ENCODE measurements around the gene CFHR2. TPM values are rescaled to one million over a fixed set of nuclear protein-coding genes. Genes with fewer than 3 reads are reported as not detected.
"Not testable (repeated sequence)": the region's sequence is repeated elsewhere in the genome, so short reads cannot be mapped to it uniquely, and the experiment has no call there.

Gene CFHR2
- total RNA-seq, 5 donors from 2014 or later (not counting 1 experiment from before 2014, with no cell fraction given): not detected

DNA sequence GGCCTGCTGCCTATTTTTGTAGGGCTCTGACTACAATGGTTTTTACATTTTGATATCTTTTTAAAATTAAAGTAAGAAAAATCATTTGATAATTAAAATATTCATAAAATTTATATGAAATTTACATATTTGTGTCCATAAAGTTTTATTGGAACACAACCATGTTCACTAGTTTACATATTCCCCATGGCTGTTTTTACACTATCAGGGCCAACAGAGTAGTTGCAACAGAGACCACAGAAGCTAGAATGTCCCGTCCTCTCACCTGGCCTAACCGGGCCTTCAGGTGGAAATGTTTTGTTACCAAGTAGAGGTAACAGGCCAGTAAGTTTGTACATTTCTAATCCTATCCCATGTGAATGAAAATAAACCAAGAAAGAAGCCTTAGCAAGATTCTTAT, 10.7 kb upstream of the CFHR2 start:
- CTCF ChIA-PET; DNase-seq; H3K9me3 ChIP-seq; H3K9me3 Mint-ChIP-seq; ATAC-seq (replicated peaks in 1 of 4); H3K27ac ChIP-seq (ENCODE audit: low read length); H3K27me3 ChIP-seq (replicated peaks in 1 of 2; ENCODE audit: control insufficient read depth in 2 of 2, extremely low read depth in 1 of 2, insufficient read depth in 2 of 2, low read length in 1 of 2); POLR2A ChIA-PET; H3K4me3 Mint-ChIP-seq; H3K4me1 Mint-ChIP-seq; H3K27ac Mint-ChIP-seq; H3K4me1 ChIP-seq (ENCODE audit: control insufficient read depth in 1 of 2, extremely low read depth in 1 of 2, insufficient read depth in 2 of 2, low read length in 2 of 2); H3K27me3 Mint-ChIP-seq; H3K36me3 ChIP-seq (ENCODE audit: control insufficient read depth in 2 of 2, extremely low read depth in 1 of 2, insufficient read depth in 1 of 2, low read length in 1 of 2); H3K4me3 ChIP-seq (ENCODE audit: control insufficient read depth in 1 of 2, extremely low read depth in 1 of 2, low read length in 1 of 2); H3K36me3 Mint-ChIP-seq: not testable (repeated sequence)
- WGBS (ENCODE audit: insufficient coverage): no CpG with 5 or more reads among the region's 2 CpGs

- DNase-seq (no peak), ATAC-seq (replicated peaks in 1 of 4) (no peak)
- 91% methylated on average over 32 of the region's 32 CpGs for WGBS (ENCODE audit: insufficient coverage)
- Mint-ChIP-seq H3K27me3 (no peaks in the 10 kb centered on the region), H3K9me3 (peaks cover 0 to 6% (median 5%) of the 10 kb centered on the region in 3 donors), H3K36me3 (no peaks in the 10 kb centered on the region), H3K4me1 (no peaks in the 10 kb centered on the region), H3K4me3 (no peak overlapping the region), H3K27ac (no peak overlapping the region)
- Histone ChIP-seq H3K36me3 (ENCODE audit: control insufficient read depth in 2 of 2, extremely low read depth in 1 of 2, insufficient read depth in 1 of 2, low read length in 1 of 2) (no peaks in the 10 kb centered on the region), H3K4me1 (ENCODE audit: control insufficient read depth in 1 of 2, extremely low read depth in 1 of 2, insufficient read depth in 2 of 2, low read length in 2 of 2) (no peaks in the 10 kb centered on the region), H3K9me3 (no peaks in the 10 kb centered on the region), H3K4me3 (ENCODE audit: control insufficient read depth in 1 of 2, extremely low read depth in 1 of 2, low read length in 1 of 2) (no peak overlapping the region), H3K27me3 (replicated peaks in 1 of 2; ENCODE audit: control insufficient read depth in 2 of 2, extremely low read depth in 1 of 2, insufficient read depth in 2 of 2, low read length in 1 of 2) (no peaks in the 10 kb centered on the region), H3K27ac (ENCODE audit: low read length) (no peak overlapping the region)
- POLR2A ChIA-PET: no interaction called here
- CTCF ChIA-PET: no interaction called here
These were observed 9.9 kb upstream of the CFHR2 start for GRCh38 chr1:196933531-196934189.

GRCh38 chr1:196941474-196941873, 2.1 kb upstream of the CFHR2 start:
- H3K36me3 Mint-ChIP-seq; H3K36me3 ChIP-seq (ENCODE audit: control insufficient read depth in 2 of 2, extremely low read depth in 1 of 2, insufficient read depth in 1 of 2, low read length in 1 of 2); ATAC-seq (replicated peaks in 1 of 4); H3K4me3 Mint-ChIP-seq; CTCF ChIA-PET; H3K4me1 Mint-ChIP-seq; H3K9me3 ChIP-seq; H3K27me3 Mint-ChIP-seq; H3K27ac Mint-ChIP-seq; DNase-seq; H3K9me3 Mint-ChIP-seq; POLR2A ChIA-PET; H3K4me3 ChIP-seq (ENCODE audit: control insufficient read depth in 1 of 2, extremely low read depth in 1 of 2, low read length in 1 of 2); H3K27me3 ChIP-seq (replicated peaks in 1 of 2; ENCODE audit: control insufficient read depth in 2 of 2, extremely low read depth in 1 of 2, insufficient read depth in 2 of 2, low read length in 1 of 2); H3K27ac ChIP-seq (ENCODE audit: low read length); H3K4me1 ChIP-seq (ENCODE audit: control insufficient read depth in 1 of 2, extremely low read depth in 1 of 2, insufficient read depth in 2 of 2, low read length in 2 of 2): not testable (repeated sequence)
- WGBS (ENCODE audit: insufficient coverage): no CpG with 5 or more reads among the region's 6 CpGs

- H3K36me3 Mint-ChIP-seq: no peaks in the 10 kb centered on the region
- no peaks in the 10 kb centered on the region for H3K27me3 Mint-ChIP-seq
- Histone ChIP-seq H3K4me1 (ENCODE audit: control insufficient read depth in 1 of 2, extremely low read depth in 1 of 2, insufficient read depth in 2 of 2, low read length in 2 of 2) (no peaks in the 10 kb centered on the region), H3K36me3 (ENCODE audit: control insufficient read depth in 2 of 2, extremely low read depth in 1 of 2, insufficient read depth in 1 of 2, low read length in 1 of 2) (no peaks in the 10 kb centered on the region), H3K27me3 (replicated peaks in 1 of 2; ENCODE audit: control insufficient read depth in 2 of 2, extremely low read depth in 1 of 2, insufficient read depth in 2 of 2, low read length in 1 of 2) (no peaks in the 10 kb centered on the region), H3K9me3 (no peaks in the 10 kb centered on the region), H3K4me3 (ENCODE audit: control insufficient read depth in 1 of 2, extremely low read depth in 1 of 2, low read length in 1 of 2) (no peak overlapping the region), H3K27ac (ENCODE audit: low read length) (no peak overlapping the region)
- POLR2A ChIA-PET: interaction anchor here in 1 of 2 donors (0.7 kb wide), 1 partner anchor 356 kb away, joined by 3 read pairs; no protein-coding TSS in a partner anchor
- peaks cover 0 to 6% (median 0%) of the 10 kb centered on the region in 3 donors for H3K9me3 Mint-ChIP-seq
- DNase-seq (no peak), ATAC-seq (replicated peaks in 1 of 4) (no peak)
- CTCF ChIA-PET: no interaction called here
- no peak overlapping the region for H3K4me3 Mint-ChIP-seq
- 33% methylated on average over 1 of the region's 2 CpGs for WGBS (ENCODE audit: insufficient coverage)
- H3K4me1 Mint-ChIP-seq: no peaks in the 10 kb centered on the region
- H3K27ac Mint-ChIP-seq: no peak overlapping the region
These were observed 8.3 kb downstream of the CFHR2 start for GRCh38 chr1:196951711-196952394.

DNA sequence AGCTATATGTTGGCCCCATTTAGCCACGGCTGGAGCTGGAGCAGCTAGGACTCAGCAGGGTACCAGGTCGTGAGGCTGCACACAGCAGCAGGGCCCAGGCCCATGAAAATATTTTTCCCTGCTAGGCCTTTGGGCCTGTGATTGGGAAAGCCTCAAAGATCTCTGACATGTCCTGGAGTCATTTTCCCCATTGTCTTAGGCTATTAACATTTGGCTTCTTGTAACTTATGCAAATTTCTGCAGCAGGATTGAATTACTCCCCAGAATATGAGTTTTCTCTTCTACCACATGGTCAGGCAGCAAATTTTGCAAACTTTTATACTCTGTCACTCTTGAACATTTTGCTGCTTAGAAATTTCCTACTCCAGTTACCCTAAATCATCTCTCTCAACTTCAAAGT, 11.2 kb downstream of the CFHR2 start:
- Mint-ChIP-seq H3K36me3 (no peaks in the 10 kb centered on the region), H3K4me1 (no peaks in the 10 kb centered on the region), H3K9me3 (peaks cover 0 to 6% (median 0%) of the 10 kb centered on the region in 3 donors), H3K27ac (no peak overlapping the region), H3K27me3 (no peaks in the 10 kb centered on the region), H3K4me3 (no peak overlapping the region)
- Histone ChIP-seq H3K27ac (ENCODE audit: low read length) (no peak overlapping the region), H3K4me1 (ENCODE audit: control insufficient read depth in 1 of 2, extremely low read depth in 1 of 2, insufficient read depth in 2 of 2, low read length in 2 of 2) (no peaks in the 10 kb centered on the region), H3K9me3 (no peaks in the 10 kb centered on the region), H3K4me3 (ENCODE audit: control insufficient read depth in 1 of 2, extremely low read depth in 1 of 2, low read length in 1 of 2) (no peak overlapping the region), H3K36me3 (ENCODE audit: control insufficient read depth in 2 of 2, extremely low read depth in 1 of 2, insufficient read depth in 1 of 2, low read length in 1 of 2) (no peaks in the 10 kb centered on the region), H3K27me3 (replicated peaks in 1 of 2; ENCODE audit: control insufficient read depth in 2 of 2, extremely low read depth in 1 of 2, insufficient read depth in 2 of 2, low read length in 1 of 2) (no peaks in the 10 kb centered on the region)
- no peak for ATAC-seq (replicated peaks in 1 of 4)
- DNase-seq: no peak
- POLR2A ChIA-PET: no interaction called here
- 60% methylated on average over 2 of the region's 2 CpGs for WGBS (ENCODE audit: insufficient coverage)
- CTCF ChIA-PET: no interaction called here

DNA sequence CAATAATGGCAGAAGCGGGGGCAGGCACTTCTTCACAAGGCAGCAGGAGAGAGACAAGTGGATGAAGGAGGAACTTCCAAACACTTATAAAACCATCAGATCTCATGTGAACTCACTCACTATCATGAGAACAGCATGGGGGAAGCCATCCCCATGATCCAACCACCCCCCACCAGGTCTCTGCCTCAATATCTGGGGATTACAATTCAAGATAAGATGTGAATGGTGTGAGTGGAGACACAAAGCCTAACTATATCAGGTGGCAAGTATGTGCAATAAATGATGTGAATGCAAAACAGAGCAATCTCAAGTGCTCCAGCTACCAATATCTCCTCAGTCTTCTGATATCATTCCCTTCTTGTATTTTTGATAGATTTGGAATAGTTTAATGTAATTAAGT, 12.4 kb downstream of the CFHR2 start:
- Mint-ChIP-seq H3K27ac (no peak overlapping the region), H3K4me1 (no peaks in the 10 kb centered on the region), H3K4me3 (no peak overlapping the region), H3K27me3 (no peaks in the 10 kb centered on the region), H3K36me3 (no peaks in the 10 kb centered on the region), H3K9me3 (peaks cover 0 to 6% (median 0%) of the 10 kb centered on the region in 3 donors)
- Histone ChIP-seq H3K27ac (ENCODE audit: low read length) (no peak overlapping the region), H3K27me3 (replicated peaks in 1 of 2; ENCODE audit: control insufficient read depth in 2 of 2, extremely low read depth in 1 of 2, insufficient read depth in 2 of 2, low read length in 1 of 2) (no peaks in the 10 kb centered on the region), H3K36me3 (ENCODE audit: control insufficient read depth in 2 of 2, extremely low read depth in 1 of 2, insufficient read depth in 1 of 2, low read length in 1 of 2) (no peaks in the 10 kb centered on the region), H3K4me1 (ENCODE audit: control insufficient read depth in 1 of 2, extremely low read depth in 1 of 2, insufficient read depth in 2 of 2, low read length in 2 of 2) (no peaks in the 10 kb centered on the region), H3K9me3 (no peaks in the 10 kb centered on the region), H3K4me3 (ENCODE audit: control insufficient read depth in 1 of 2, extremely low read depth in 1 of 2, low read length in 1 of 2) (no peak overlapping the region)
- ChIA-PET CTCF (no interaction called here), POLR2A (no interaction called here)
- DNase-seq (no peak), ATAC-seq (replicated peaks in 1 of 4) (no peak)
- WGBS (ENCODE audit: insufficient coverage): no CpG with 5 or more reads among the region's 1 CpG
